Activated CD8-positive, alpha-beta memory T cell treated with anti-CD3 and anti-CD28 coated beads, Interleukin-2, amount 50 U/mL, for 48 hours (primary cell): Measurements from ENCODE around the gene CLIP2.
"Not testable (repeated sequence)": the region's sequence is repeated elsewhere in the genome, so short reads cannot be mapped to it uniquely, and the experiment has no call there.

Experiments used
- DNase-seq: peaks from one replicate; pipeline ENCODE4 v3.0.0-alpha.2; 2020

CLIP2 gene

DNA sequence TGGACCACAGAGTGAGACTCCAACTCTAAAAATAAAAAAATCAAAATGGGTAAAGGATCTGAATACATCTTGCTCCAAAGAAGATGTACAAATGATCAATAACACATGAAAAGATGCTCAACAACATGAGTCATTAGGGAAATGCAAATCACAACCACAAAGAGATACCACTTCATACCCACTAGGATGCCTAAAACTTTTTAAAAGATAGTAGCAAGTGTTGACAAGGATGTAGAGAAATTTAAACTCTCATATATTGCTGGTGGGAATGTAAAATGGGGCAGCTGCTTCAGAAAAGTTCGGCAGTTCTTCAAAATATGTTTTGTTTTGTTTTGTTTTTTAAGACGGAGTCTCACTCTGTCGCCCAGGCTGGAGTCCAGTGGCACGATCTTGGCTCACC is 118.8 kb downstream of the CLIP2 start:
- no peak for DNase-seq

DNA sequence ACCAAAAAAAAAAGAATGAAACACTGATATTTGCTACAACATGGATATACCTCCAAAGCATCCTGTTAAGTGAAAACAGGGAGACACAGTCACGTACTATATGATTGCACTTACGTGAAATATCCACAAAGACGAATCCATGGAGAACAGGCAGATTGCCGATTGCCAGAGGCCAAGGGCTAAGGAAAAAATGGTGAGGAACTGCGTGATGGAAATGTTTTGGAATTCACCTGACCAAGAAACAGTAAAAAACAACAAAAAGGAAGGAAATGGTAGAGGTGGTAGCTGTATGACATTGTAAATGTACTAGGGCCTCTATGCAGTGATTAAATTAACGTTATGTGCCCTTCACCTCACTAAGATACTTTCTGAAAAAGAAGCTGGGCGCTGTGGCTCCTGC is 120.4 kb downstream of the CLIP2 start:
- no peak for DNase-seq

DNA sequence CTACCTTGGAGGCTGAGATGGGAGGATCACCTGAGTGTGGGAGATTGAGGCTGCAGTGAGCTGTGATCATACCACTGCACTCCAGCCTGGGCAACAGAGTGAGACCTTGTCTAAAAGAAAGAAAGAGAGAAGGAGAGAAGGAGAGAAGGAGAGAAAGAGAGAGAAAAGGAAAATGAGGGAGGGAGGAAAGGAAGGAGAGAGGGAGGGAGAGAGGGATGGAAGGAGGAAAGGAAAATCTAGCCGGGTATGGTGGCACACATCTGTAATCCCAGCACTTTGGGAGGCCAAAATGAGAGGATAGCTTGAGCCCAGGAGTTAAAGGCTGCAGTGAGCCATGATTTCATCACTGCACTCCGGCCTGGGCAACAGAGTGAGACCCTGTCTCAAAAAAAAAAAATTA is 121.6 kb downstream of the CLIP2 start:
- DNase-seq, result no peak

DNA sequence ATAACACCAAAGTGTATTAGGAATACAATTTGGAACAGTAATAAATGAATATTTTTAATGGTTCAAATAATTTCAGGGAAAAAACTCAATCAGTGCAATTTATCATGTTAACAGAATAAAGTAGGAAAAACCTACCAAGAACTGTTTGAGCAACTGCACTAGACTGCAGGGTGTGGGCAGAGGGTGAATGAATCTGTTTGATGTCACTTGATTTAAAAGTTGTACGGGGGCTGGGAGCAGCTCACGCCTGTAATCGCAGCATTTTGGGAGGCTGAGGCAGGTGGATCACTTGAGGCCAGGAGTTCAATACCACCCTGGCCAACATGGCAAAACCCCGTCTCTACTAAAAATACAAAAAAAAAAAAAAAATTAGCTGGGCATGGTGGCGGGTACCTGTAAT is 122.4 kb downstream of the CLIP2 start:
- not testable (repeated sequence) for DNase-seq

DNA sequence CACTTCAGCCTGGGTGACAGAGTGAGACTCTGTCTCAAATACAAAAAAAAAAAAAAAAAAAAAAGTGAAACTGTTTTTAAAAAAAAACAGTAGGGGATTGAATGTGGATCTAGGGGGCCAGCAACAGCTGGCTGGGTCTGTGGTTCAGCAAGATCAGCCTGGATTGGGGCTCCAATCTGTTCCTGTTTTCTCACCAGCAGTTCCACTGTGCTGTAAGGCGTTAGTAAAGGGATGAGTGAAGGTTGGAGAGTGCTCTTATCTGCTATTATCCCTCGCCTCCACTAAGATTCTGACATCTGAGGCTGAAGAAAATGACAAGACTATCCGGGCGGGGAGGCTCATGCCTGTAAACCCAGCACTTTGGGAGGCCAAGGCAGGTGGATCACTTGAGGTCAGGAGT is 122.8 kb downstream of the CLIP2 start:
- no peak for DNase-seq

DNA sequence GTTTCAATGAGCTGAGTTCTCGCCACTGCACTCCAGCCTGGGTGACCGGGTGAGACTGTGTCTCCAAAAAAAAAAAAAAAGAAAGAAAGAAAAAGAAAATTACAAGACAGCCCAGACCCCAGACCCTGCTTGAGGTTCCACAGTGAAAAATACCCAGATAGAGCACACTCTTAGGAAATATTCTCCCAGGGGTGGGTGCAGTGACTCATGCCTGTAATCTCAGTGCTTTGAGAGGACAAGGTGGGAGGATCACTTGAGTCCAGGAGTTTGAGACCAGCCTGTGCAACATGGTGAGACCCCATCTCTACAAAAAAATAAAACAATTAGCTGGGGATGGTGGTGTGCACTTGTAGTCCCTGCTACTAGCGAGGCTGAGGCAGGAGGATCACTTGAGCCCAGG is 123.4 kb downstream of the CLIP2 start:
- DNase-seq, result no peak

DNA sequence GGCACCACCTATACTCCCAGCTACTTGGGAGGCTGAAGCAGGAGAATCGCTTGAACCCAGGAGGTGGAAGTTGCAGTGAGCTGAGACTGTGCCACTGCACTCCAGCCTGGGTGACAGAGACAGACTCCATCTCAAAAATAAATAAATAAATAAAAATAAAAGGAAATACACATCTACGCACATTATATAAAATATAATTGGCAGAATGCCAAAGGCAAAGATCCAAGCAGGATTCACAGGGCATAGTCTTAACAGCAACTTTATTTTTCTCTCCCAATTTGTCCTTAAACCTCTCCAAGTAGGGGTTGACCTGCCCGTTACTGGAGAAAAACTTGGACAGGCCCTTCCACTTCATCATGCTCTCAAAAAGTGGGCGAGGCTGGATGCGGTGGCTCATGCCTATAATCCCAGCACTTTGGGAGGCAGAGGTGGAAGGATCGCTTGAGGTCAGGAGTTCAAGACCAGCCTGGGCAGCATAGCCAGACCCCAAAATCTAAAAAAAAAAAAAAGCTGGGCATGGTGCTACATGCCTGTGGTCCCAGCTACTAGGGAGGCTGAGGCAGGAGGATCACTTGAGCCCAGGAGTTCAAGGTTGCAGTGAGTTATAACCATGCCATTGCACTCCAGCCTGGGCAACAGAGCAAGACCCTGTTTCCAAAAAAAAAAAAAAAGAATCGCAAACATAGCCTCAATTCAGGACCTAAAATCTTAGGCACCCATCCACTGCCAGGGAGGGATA is 125.6 kb downstream of the CLIP2 start:
- DNase-seq, result not testable (repeated sequence)

DNA sequence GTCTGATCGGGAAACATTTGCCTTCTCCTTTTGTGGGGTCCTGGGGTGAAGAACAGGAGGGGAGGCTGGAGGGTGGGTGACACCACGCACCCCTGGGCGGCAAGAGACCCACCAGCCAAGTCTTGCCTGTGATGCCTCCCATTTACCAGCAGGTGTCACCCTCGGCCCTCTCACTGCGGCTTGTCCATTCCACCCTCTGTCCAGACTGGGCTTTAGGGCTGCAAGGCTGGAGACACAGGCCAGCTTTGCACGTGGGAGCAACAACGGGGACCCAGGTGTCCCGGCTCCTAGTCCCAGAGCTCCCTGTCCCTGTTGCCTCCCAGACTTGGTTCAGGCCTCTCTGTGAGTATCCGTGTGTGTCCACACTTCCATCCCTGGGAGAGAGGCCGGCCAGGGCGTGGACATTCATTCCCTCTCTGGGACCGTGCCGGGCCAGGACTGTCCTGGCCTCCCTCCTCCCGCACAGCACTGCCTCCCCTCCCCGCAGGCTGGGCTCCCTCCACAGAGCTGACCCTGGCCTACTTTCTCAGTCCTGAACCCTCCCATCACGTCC is 128.3 kb downstream of the CLIP2 start:
- peak; percentile 84 for DNase-seq

DNA sequence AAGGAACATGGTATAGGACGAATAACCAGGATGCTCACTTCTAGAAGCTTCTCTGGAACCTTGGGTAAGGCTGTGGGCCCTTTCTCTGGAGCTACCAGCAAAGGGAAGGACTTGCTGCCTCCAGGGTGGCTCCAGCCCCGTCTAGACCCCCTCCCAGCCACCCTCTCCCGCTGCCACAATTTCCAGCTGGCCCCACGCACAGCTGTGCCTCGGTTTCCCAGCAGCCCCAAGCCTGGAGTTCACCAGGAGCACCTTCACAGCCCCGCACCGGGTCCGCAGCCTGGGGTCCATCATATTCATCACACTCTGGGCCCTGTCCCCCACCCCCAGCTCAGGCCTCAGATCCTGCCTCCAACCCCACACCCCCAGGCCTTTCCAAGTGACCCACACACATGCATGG is 128.9 kb downstream of the CLIP2 start:
- no peak for DNase-seq

DNA sequence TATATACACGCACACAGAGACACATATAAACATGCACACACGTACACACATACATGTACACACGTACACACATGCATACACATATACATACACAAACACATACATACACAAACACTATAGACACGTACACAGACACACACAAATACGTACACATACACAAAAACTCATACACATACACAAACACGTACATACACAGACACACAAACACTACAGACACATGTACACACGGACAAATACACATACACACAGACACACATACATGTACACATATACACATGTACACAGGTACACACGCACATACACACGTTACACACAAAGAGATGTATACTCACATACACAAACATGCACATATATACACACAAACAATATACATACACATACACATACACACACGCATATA is 129.3 kb downstream of the CLIP2 start:
- DNase-seq, result no peak

DNA sequence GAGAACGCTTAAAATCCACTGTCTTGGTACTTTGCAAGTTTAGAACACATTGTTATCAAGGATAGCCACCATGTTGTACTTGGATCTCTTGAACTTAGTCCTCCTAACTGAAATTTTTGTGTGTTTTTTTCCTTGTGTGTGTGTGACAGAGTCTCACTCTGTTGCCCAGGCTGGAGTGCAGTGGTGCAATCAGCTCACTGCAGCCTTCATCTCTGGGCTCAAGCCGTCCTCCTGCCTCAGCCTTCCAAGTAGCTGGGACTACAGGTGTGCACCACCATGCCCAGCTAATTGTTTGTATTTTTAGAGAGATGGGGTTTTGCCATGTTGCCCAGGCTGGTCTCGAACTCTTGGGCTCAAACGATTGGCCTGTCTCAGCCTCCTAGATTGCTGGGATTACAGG is 130.0 kb downstream of the CLIP2 start:
- not testable (repeated sequence) for DNase-seq

DNA sequence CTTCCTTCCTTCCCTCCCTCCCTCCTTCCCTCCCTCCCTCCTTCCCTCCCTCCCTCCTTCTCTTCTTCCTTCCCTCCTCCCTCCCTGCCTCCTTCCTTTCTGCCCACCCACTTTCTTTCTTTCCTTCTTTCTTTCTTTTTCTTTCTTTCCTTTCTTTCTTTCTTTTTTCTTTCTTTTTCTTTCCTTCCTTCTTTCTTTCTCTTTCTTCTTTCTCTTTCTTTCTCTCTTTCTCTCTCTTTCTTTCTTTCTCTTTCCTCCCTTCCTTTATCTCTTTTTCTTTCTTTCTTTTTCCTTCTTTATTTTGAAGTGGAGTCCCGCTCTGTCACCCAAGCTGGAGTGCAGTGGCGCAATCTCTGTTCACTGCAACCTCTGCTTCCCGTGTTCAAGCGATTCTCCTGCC is 130.8 kb downstream of the CLIP2 start:
- no peak for DNase-seq

DNA sequence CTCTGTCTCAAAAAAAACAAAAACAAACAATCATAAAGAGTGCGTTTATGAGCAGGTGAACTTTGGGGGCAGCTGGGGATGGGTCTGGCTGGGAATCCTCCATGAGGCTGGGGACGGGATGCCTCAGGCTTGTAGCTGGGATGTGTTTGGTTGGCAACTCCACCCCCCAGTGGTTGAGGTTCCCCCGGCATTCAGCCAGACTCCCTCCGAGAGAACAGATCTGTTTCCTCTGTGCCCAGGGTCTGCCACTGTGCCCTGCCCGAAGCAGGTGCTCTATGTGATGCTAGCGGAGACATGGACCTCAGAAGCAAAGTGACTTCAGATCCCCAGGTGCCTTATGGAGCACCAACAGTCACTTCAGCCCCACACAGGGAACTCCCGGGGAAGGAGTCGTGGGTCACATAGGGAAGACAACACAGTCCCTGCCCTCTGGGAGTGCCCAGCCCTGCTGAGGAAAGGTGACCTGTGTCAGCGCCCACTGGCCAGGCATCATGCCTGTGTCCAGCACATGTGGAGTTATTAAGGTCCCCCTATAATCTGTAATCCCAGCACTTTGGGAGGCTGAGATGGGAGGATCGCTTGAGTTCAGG is 135.2 kb downstream of the CLIP2 start:
- DNase-seq, result no peak

DNA sequence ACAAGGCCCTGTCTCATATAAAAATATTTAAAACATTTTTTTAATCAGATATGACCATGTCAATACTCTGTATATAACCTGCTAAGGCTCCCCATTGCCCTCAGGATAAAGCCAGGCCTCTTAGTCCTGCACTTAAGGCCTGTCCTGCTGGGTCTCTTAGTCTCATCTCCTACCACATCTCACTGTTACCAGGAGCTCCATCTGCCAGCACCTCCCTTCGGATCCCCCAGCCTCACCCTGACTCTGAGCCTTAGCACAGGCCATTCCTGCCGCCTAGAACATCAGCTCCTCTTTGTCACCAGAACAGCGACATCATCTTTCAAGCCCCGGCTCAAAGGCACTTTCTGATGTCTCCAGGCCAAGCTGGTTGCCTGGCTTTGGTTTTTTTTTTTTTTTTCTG is 138.8 kb downstream of the CLIP2 start:
- no peak for DNase-seq

DNA sequence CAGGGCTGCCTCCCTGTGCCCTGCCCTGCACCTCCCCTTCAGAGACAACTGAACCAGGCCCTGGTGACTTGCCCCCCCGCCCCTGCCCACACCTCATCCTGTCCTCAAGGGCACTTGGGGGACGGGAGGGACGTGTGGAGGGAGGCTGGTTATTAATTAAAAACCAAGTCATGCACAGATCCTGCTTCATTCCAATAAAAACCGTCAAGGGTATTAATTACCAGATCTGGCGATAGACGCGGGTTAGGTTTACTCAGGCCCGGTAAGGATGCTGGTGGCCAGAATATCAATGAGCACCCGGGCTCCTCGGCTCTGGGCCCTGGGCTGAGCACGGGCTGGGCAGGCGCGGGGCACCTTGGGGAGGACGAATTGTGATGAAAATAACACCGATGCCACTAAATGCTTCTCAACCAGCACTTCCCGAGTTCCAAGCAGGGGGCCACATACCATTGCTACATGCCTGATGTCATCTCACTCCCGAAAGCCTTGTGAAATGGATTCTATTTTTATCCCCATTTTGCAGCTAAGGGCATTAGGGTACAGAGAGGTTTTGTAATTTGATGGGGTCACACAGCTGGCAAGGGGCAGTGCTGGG is 140.0 kb downstream of the CLIP2 start:
- no peak for DNase-seq

DNA sequence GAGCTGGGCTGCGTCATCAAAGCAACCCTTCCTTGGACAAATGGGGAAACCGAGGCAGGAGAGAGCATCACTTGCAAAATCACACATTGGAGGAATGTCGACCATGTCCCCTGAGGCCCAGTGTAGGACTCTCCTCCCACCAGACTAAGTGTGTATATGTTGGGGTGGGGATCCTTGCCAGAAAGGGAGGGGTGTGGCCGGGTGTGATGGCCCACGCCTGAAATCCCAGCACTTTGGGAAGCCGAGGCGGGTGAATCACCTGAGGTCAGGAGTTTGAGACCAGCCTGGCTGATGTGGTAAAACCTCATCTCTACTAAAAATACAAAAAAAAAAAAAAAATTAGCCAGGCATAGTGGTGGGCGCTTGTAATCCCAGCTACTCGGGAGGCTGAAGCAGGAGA is 141.2 kb downstream of the CLIP2 start:
- DNase-seq, result not testable (repeated sequence)

DNA sequence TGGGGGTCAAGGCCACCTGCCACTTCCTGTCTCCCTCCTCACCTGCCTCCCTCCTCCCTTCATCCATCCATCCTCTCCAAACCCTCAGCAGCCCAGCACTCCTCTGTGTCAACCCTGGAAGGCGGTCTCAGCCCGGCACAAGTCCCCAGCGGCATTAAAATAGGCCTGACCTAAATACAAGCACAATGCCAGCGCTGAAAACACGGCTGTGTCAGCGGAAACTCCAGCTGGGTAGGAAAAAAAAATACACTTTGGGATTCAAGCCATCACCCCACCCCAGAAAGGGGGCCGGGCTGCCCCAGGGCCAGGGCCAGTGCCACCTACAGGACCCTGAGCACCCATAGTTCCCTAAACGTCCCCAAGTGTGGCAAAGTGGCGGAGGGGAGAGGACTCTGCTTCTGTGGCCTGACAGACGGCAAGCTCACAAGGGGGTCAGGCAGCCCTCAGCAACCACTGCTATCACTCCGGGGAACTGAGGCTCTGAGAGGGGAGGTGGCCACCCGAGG is 141.8 kb downstream of the CLIP2 start:
- no peak for DNase-seq

DNA sequence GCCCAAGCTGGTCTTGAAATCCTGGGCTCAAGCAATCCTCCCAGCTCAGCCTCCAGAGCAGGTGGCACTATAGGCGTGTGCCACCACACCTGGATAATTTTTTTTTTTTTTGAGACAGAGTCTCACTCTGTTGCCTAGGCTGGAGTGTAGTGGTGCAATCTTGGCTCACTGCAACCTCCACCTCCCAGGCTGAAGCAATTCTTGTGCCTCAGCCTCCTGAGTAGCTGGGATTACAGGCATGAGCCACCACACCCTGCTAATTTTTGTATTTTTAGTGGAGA is 148.0 kb downstream of the CLIP2 start:
- not testable (repeated sequence) for DNase-seq

DNA sequence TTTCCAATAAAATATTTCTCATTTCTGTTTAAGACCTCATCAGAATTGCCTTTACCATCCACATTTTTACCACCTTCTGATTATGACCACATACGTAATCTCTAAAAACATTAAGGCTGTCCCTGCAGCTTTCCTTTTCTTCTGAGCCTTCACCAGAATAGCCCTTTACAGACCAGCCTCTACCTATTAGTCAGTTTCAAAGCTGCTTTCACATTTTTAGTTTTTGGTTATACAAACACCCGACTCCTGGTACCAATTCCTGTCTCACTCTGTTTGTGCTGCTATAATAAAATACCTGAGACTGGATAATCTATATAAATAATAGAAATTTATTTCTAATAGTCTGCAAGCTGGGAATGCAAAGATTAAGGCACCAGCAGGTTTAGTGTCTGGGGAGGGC is 149.1 kb downstream of the CLIP2 start:
- no peak for DNase-seq

DNA sequence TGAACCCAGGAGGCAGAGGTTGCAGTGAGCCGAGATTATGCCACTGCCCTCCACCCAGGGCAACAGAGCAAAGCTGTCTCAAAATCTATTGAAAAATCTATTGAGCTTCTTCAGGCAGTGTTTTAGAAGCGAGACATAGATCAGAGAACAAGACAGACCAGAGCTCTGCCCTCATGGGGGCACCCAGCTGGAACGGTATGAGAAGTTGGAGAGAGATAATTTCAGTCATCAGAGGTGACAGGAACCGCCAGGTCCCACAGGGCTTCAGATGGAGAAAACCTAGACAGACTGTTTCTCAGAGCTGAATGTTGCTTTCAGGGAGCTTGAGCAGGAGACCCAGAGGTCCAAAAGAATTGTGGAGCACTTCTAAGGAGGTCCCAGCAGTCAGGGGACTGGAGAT is 150.3 kb downstream of the CLIP2 start:
- no peak for DNase-seq

DNA sequence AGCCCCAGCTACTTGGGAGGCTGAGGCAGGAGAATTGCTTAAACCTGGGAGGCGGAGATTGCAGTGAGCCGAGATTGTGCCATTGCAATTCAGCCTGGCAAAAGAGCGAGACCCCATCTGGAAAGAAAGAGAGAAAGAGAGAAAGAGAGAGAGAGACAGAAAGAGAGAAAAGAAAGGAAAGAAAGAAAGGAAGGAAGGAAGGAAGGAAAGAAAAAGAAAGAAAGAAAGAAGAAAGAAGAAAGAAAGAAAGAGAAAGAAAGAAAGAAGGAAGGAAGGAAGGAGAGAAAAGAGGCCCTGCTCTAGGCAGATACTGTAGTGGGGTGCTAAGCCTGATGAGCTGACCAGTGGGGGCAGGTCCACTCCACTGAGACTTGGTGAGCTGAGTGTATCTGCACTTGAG is 150.9 kb downstream of the CLIP2 start:
- DNase-seq, result not testable (repeated sequence)

DNA sequence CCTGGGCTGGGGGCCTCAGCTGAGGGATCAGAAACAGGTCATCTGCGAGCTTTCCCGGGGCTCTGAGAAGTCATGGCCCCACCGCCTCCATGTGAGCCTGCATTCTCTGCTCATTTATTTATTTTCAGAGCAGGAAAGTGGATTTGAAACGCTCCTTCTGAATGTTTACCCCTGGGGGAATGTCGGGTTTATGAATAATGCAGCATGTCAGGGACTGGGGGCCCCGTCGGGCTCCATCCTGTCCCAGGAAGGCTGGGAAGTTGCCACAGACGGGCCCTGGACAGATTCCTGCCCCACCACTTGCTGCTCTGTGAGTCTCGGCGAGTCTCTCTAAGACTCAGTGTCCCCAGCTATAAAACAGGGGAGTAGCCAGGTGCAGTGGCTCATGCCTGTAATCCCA is 152.6 kb downstream of the CLIP2 start:
- no peak for DNase-seq

DNA sequence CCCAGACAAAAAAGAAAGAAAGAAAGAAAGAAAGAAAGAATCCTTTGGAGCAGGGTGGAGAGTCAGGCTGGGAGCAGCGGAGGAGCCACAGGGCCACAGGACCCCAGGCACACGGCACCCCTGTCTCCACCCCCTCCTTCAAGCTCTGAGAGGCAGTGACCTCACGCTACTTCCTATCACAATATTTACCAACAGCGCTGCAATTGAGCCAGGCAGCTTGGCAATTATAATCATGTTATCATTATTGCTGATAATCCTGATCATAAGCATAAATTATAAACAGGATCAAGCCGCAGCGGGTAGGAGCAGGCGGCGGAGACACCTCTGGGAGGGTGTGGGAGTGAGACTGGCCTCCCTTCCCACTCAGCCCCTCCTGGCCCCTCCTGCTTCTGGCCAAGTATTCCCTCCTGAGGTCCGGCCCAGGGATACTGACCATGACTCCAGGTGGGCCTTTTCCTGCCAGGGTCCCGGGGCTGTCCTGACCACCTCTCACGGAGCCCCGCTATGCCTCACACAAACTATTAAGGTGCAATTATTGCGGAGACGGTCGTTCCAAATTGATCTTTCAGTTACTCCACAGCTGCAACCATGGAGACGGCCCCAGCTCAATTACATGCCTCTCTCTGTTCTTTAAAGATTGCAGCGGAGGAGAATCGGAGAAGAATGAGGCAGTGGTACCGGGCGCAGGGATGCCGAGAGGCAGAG is 154.5 kb downstream of the CLIP2 start:
- no peak for DNase-seq

DNA sequence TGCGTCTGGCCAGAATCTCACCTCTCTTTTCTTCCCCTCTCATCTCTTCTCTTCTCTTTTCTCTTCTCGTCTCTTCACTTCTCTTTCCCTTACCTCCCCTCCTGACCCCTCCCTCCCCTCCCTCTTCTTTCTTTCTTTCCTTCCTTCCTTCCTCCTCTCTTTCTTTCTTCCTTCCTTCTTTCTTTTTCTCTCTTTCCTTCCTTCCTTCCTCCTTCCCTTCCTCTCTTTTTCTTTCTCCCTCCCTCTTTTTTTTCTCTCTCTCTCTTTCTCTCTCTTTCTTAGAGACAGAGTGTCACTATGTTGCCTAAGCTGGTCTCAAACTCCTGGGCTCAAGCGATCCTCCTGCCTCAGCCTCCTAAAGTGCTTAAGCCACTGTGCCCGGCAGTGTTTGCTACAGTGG is 159.9 kb downstream of the CLIP2 start:
- DNase-seq, result no peak
